ENCODE results near the gene IER3.
"Not testable (repeated sequence)": the region's sequence is repeated elsewhere in the genome, so short reads cannot be mapped to it uniquely, and the experiment has no call there.

IER3 gene

GRCh38 chr6:30767158-30767943, 23.0 kb upstream of the IER3 start:
- no peak for DNase-seq (ENCODE audit: low spot score)
- H3K27me3 ChIP-seq (ENCODE audit: insufficient read depth, poor library complexity, severe bottlenecking) = no peaks in the 10 kb centered on the region
- peaks cover 2% of the 10 kb centered on the region for H3K9me3 ChIP-seq (ENCODE audit: severe bottlenecking)
- no peaks in the 10 kb centered on the region for H3K36me3 ChIP-seq (ENCODE audit: low read depth)
- no peak for TF ChIP-seq CTCF (IDR thresholded peaks at IDR 0.05; ENCODE audit: poor library complexity, severe bottlenecking)
- peak overlapping the region; percentile 93 for H3K27ac ChIP-seq (ENCODE audit: poor library complexity, severe bottlenecking)
- H3K4me1 ChIP-seq (ENCODE audit: insufficient read depth, poor library complexity, severe bottlenecking) = peaks cover 30% of the 10 kb centered on the region
- ATAC-seq (ENCODE audit: low read depth) = no peak
- H3K4me3 ChIP-seq (ENCODE audit: severe bottlenecking) = no peak overlapping the region

GRCh38 chr6:30766461-30767157, 22.3 kb upstream of the IER3 start:
- DNase-seq (ENCODE audit: low spot score) (no peak), ATAC-seq (ENCODE audit: low read depth) (no peak)
- Histone ChIP-seq H3K27ac (ENCODE audit: poor library complexity, severe bottlenecking) (no peak overlapping the region), H3K4me3 (ENCODE audit: severe bottlenecking) (no peak overlapping the region), H3K4me1 (ENCODE audit: insufficient read depth, poor library complexity, severe bottlenecking) (peaks cover 37% of the 10 kb centered on the region), H3K9me3 (ENCODE audit: severe bottlenecking) (peaks cover 2% of the 10 kb centered on the region), H3K36me3 (ENCODE audit: low read depth) (no peaks in the 10 kb centered on the region), H3K27me3 (ENCODE audit: insufficient read depth, poor library complexity, severe bottlenecking) (no peaks in the 10 kb centered on the region)
- TF ChIP-seq CTCF (IDR thresholded peaks at IDR 0.05; ENCODE audit: poor library complexity, severe bottlenecking) = no peak

- H3K27me3 ChIP-seq (ENCODE audit: insufficient read depth, poor library complexity, severe bottlenecking); DNase-seq (ENCODE audit: low spot score); H3K9me3 ChIP-seq (ENCODE audit: severe bottlenecking); ATAC-seq (ENCODE audit: low read depth); H3K4me3 ChIP-seq (ENCODE audit: severe bottlenecking); H3K36me3 ChIP-seq (ENCODE audit: low read depth): not testable (repeated sequence)
- peak overlapping the region; percentile 81 for H3K27ac ChIP-seq (ENCODE audit: poor library complexity, severe bottlenecking)
- H3K4me1 ChIP-seq (ENCODE audit: insufficient read depth, poor library complexity, severe bottlenecking) = peaks cover 45% of the 10 kb centered on the region
These were observed 21.1 kb upstream of the IER3 start for GRCh38 chr6:30765495-30765894.

GRCh38 chr6:30764490-30765043, 20.2 kb upstream of the IER3 start:
- not testable (repeated sequence) for H3K9me3 ChIP-seq (ENCODE audit: severe bottlenecking); ATAC-seq (ENCODE audit: low read depth); DNase-seq (ENCODE audit: low spot score); H3K4me3 ChIP-seq (ENCODE audit: severe bottlenecking); H3K27me3 ChIP-seq (ENCODE audit: insufficient read depth, poor library complexity, severe bottlenecking); H3K36me3 ChIP-seq (ENCODE audit: low read depth)
- Histone ChIP-seq H3K4me1 (ENCODE audit: insufficient read depth, poor library complexity, severe bottlenecking) (peaks cover 40% of the 10 kb centered on the region), H3K27ac (ENCODE audit: poor library complexity, severe bottlenecking) (peak overlapping the region; percentile 81)

GRCh38 chr6:30763618-30764489, 19.5 kb upstream of the IER3 start:
- ATAC-seq (ENCODE audit: low read depth) (peak; percentile 26; the same call in 2 of the 3 replicates), DNase-seq (ENCODE audit: low spot score) (no peak)
- Histone ChIP-seq H3K4me1 (ENCODE audit: insufficient read depth, poor library complexity, severe bottlenecking) (peaks cover 41% of the 10 kb centered on the region), H3K36me3 (ENCODE audit: low read depth) (no peaks in the 10 kb centered on the region), H3K27me3 (ENCODE audit: insufficient read depth, poor library complexity, severe bottlenecking) (no peaks in the 10 kb centered on the region), H3K27ac (ENCODE audit: poor library complexity, severe bottlenecking) (peak overlapping the region; percentile 81), H3K4me3 (ENCODE audit: severe bottlenecking) (no peak overlapping the region), H3K9me3 (ENCODE audit: severe bottlenecking) (peaks cover 2% of the 10 kb centered on the region)
- peak; percentile 14 for TF ChIP-seq CTCF (IDR thresholded peaks at IDR 0.05; ENCODE audit: poor library complexity, severe bottlenecking)
